Central memory CD4-positive, alpha-beta T cell (primary cell): ENCODE results near the gene FLNA.
"Not testable (repeated sequence)": the region's sequence is repeated elsewhere in the genome, so short reads cannot be mapped to it uniquely, and the experiment has no call there.

ENCODE experiments used
- DNase-seq: peaks from one replicate; pipeline ENCODE4 v3.0.0; 2022

FLNA gene

GRCh38 chrX:154328646-154329045 lies 45.8 kb downstream of the FLNA start:
- no peak for DNase-seq

GRCh38 chrX:154327038-154327820 lies 47.2 kb downstream of the FLNA start:
- DNase-seq, result peak; percentile 60

GRCh38 chrX:154325541-154325940 lies 48.9 kb downstream of the FLNA start:
- no peak for DNase-seq

- no peak for DNase-seq
Measured at GRCh38 chrX:154323537-154323936, 50.9 kb downstream of the FLNA start.

GRCh38 chrX:154322890-154323289 lies 51.5 kb downstream of the FLNA start:
- no peak for DNase-seq

- no peak for DNase-seq
Measured at GRCh38 chrX:154321594-154321993, 52.8 kb downstream of the FLNA start.

- DNase-seq, result no peak
Measured at GRCh38 chrX:154321152-154321551, 53.3 kb downstream of the FLNA start.

- DNase-seq, result no peak
Measured at GRCh38 chrX:154320406-154320805, 54.0 kb downstream of the FLNA start.

GRCh38 chrX:154317391-154317995 lies 56.9 kb downstream of the FLNA start:
- no peak for DNase-seq

GRCh38 chrX:154315416-154315815 lies 59.0 kb downstream of the FLNA start:
- DNase-seq, result no peak

- DNase-seq, result peak; percentile 19
Measured at GRCh38 chrX:154313147-154313546, 61.3 kb downstream of the FLNA start.

- DNase-seq, result no peak
Measured at GRCh38 chrX:154312116-154312515, 62.3 kb downstream of the FLNA start.

- DNase-seq, result no peak
Measured at GRCh38 chrX:154310616-154311536, 63.6 kb downstream of the FLNA start.

GRCh38 chrX:154309041-154309775 lies 65.2 kb downstream of the FLNA start:
- no peak for DNase-seq

- peak; percentile 72 for DNase-seq
Measured at GRCh38 chrX:154308108-154308946, 66.1 kb downstream of the FLNA start.

GRCh38 chrX:154307202-154307601 lies 67.2 kb downstream of the FLNA start:
- no peak for DNase-seq

GRCh38 chrX:154305541-154306205 lies 68.8 kb downstream of the FLNA start:
- DNase-seq, result no peak

GRCh38 chrX:154304846-154305245 lies 69.6 kb downstream of the FLNA start:
- DNase-seq, result no peak

GRCh38 chrX:154303476-154303875 lies 71.0 kb downstream of the FLNA start:
- DNase-seq, result no peak

GRCh38 chrX:154302998-154303397 lies 71.4 kb downstream of the FLNA start:
- not testable (repeated sequence) for DNase-seq

GRCh38 chrX:154300816-154301215 lies 73.6 kb downstream of the FLNA start:
- no peak for DNase-seq
